HG02938 (cell line): ENCODE data around the gene ANKRD22.

ENCODE experiments used
- ATAC-seq: cut with Tn5 transposase; IDR thresholded peaks from one replicate; pipeline ENCODE4 v1.9.1; 2021; ENCODE audit warnings: mild to moderate bottlenecking, moderate library complexity; ENCODE audit not compliant: unreplicated experiment

The ANKRD22 gene

GRCh38 chr10:88879534-88880281 lies 28.1 kb upstream of the ANKRD22 start, which contains the start of gene STAMBPL1:
TSS of gene STAMBPL1 (plus strand) at chr10:88880245. CDS start at chr10:88901709, 21,464 bp downstream.
- ATAC-seq = peak; percentile 39

GRCh38 chr10:88877298-88877697 lies 25.7 kb upstream of the ANKRD22 start:
- ATAC-seq = no peak

GRCh38 chr10:88875081-88875480 lies 23.4 kb upstream of the ANKRD22 start:
- no peak for ATAC-seq

DNA sequence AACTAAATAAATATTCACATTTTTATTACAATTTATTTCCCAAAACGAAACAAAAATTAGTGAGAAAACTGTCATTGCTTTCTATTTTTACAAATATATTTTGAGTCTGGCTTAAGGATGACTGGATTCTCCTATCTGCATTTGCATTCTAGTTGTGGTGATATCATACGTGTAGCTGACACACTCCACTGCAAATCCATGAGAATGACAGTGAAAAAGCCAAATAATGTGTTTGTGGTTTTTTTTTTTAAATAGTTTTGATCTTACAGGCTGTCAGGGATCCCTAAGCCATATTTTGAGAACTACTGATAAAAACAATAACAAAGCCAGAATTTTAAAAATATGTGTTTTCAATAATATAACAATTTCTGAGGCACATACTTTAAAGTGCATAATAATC lies 22.6 kb upstream of the ANKRD22 start:
- ATAC-seq = no peak

DNA sequence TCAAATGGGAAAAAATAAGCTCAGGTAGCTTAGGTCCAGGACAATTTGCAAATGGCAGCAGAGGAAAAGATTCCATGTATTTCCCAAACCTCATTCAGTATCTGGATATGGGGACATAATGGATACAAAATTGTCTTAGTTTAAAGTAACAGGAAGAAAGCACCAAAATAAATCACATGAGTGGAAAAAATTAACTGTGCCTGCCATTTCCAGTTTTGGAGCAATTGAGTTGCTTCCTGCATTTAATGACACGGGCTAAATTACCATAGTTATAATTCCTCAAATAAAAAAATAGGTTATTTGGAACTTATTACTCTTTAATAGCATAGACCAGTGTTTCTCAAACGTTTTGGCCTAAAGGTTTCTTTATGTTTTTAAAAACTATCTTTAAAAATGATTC lies 22.1 kb upstream of the ANKRD22 start:
- ATAC-seq = no peak

DNA sequence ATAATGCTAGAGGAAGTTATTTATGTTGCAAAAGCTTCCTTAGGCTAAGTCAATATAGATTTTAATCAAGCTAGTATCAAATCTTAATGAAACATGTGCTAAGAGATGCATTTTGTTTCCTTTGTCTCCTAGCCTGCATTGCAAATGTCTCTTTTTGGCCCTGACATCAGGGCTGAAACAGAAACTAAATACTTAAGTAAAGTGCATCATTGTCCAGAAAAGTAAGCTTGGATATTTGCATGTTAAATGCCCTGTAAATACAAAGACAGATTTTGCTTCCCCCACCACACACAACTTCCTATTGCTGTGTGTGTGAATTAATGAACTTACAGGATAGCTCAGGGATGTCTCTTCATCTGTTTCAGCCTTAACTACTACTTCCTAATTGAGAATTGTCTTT lies 18.4 kb upstream of the ANKRD22 start:
- no peak for ATAC-seq

DNA sequence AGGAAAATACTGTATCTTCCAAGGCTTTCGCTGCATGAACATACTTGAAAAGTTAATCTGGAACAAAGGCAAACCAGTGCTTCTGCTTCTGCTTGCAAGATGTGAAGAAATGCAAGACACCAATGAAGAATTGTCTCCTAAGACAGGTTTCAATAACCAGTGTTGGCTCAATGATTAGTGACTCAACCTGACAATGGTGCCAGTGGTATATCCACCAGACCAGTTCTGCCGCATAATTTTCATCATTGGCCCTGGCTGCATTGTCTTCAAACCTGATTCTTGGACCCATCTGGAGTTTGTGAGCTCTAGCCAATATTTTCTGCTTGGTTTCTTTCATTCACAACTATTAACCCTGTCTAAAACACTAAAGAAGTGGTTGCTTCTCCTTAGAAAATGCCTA lies 14.8 kb upstream of the ANKRD22 start:
- no peak for ATAC-seq

- ATAC-seq = no peak
Measured at GRCh38 chr10:88865281-88865876, 13.7 kb upstream of the ANKRD22 start.

DNA sequence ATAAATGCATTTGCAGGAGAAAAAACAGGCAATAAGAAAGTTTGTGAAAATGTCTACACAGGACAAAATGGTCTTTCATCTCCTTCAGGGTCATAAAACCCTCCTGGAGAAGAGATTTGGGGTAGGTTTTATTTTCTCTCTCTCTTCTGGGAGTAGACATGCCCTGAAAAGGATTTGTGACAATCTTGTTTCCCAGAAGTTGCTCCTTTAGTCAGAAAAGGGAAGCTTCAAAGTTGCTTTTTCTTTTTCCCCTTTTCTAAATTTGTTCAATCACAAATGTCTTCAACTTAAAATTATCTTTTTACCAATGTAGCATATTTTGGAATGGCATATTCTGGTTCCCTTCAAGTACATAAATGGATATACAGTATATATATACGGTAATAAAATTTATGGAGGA lies 9.4 kb upstream of the ANKRD22 start:
- no peak for ATAC-seq

DNA sequence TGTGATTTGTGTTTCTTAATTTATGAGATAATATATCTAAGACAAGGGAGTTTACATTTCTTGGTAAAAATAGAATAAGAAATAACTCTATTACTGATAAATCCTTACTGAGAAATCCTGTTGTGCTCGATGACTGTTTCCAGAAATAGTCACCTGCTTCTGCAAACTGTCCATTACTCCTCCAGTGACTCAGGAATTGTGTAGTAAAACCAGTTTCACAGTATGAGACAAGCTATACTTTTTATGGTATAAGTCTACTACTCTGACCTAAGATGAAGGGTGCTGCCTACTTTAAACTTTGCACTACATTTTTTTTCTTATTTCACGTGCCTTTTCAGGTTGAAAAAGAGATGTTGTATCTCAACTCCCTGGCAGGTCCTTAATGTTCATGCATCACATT lies 6.8 kb upstream of the ANKRD22 start:
- ATAC-seq = no peak

DNA sequence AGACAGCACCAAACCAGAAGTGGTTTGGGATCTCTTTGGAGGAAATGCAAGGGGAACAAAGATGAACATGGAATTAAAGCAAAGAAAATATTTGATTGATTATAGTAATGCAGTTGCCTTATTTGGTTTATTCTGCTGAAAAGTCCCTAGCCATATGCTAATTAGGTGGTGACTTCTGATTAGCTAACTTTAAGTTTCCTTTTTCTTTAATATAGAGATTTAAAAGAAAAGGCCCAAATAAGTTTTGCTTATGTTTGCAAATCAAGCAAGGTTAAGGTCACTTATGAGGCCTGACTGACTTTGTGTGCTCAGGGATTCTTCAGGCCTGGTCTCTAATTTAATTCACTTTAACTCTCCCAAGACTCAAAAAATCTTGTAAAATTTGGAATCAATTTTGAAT lies 6.2 kb upstream of the ANKRD22 start:
- no peak for ATAC-seq

DNA sequence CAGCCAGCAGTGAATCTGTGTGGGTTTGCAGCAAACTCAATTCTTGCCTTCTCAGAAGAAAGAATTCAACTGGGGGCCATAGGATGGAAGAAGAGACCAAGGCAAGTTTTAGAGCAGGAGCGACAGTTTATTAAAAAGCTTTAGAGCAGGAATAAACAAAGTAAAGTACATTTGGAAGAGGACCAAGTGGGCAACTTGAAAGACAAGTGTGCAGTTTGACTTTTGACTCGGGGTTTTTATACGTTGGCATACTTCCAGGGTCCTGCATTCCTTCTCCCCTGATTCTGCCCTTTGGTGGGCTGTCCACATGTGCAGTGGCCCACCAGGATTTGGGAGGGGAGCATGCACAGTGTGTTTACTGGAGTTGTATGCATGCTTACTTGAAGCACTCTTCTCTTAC lies 3.0 kb upstream of the ANKRD22 start:
- ATAC-seq = no peak

- ATAC-seq = no peak
Measured at GRCh38 chr10:88853155-88853881, 1.7 kb upstream of the ANKRD22 start.

DNA sequence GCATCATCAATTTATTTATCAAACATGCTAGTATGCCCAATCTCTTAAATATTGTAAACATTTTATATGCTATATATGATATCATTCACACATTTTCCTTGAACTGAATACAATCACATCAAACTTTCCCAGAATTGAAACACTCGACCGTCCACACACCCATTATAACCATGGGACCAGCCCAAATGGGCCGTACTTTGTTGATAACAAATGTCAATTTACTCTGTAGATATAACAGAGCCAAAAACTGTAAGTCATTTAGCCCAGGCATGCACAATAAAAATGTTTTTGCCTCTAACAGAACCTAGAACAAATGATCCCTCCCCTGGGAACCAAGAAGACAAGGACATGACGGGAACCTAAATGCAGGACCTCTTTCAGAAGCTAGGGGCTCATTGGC lies 683 bp upstream of the ANKRD22 start:
- ATAC-seq = no peak

DNA sequence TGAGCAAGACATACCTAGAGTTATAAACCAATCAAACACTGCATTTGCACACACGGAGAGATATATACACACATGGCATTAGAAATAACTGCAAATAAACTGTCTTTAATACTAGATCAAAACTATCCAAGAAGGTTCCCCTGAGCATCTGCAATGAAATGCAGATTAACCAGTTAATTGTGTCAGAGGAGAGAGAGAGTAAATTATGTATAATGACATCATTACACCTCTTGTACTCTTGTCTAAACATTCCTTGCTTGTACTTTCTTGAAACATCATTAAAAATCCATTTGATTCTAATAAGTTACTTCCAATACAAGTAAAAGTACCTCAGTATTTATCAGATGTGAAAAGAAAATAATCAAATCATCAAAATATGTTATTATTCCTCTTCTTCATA lies 932 bp downstream of the ANKRD22 start:
- no peak for ATAC-seq

DNA sequence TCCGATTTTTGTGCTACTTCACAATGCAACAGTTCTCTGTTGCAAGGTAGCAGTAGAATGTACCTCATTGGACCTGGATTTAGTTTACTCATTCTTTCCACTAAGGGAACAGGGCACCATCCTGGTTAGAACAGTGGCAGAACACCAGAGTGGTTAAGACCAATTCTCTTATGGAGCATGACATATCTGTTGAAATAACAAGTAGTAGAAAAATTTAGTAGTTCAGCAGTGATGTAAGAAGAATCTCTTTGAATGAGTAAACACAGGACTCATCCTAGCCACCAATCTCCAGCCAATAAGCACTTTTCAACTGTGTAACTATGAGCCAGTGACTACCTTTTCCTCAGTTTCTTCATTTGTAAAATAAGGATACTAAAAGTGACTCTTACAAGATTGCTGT lies 2.4 kb downstream of the ANKRD22 start:
- ATAC-seq = no peak

GRCh38 chr10:88848499-88848898 lies 3.1 kb downstream of the ANKRD22 start:
- ATAC-seq = no peak

GRCh38 chr10:88843171-88843570 lies 8.5 kb downstream of the ANKRD22 start:
- ATAC-seq = no peak

GRCh38 chr10:88841316-88842111 lies 10.1 kb downstream of the ANKRD22 start:
- ATAC-seq = no peak

DNA sequence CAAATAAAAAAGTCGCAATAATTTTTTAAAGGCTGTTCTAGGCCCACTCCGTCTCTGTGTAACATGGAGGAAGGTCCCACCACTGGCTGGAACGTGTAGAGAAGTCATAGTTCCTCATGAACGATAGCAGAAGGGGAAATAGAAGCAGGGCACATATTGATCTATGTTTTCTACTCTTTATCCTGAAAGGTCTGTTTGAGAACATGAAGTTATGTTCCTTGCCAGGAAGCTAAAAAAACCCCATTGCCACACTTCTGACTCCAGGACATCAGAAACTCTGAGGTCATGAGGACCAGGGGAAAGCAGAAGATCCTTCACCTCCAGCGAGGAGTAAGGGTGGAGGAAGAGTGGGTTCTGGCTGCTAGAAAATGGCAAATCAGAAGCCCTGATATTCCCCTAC lies 10.8 kb downstream of the ANKRD22 start:
- no peak for ATAC-seq

DNA sequence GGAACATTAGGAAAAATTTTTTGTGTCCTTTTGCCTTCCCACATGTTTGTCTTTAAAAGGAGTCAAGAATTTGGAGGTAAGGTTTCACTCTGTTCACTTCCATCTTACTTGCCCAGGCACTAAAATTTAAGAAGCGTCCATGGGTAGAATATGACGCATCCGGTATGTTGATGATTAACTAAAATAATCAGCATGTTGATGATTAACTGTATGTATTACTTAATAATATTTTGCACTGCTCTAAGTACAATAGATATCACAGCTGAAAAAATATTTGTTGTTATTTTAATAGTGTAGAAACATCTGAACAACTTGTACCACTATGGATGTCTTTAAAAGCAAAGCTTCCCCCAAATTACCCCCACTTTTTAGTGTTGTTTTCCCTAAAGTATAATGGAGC lies 11.5 kb downstream of the ANKRD22 start:
- ATAC-seq = no peak
